AG04450 (cell line): ENCODE measurements around the gene SGO2. TPM values are rescaled to one million over a fixed set of nuclear protein-coding genes. Genes with fewer than 3 reads are reported as not detected.

ENCODE experiments used
- CTCF ChIA-PET: fragments of 300-600, 350-600 bp; formaldehyde crosslinking; extraction: SDS; loops from one replicate; lab custom pipeline; 2022; ENCODE audit warnings: antibody characterized with exemption, inconsistent platforms; lab: Charles Lee
- POLR2A ChIA-PET: fragments of 350-600 bp; formaldehyde crosslinking; extraction: SDS; loops from one replicate; lab custom pipeline; 2021; ENCODE audit warnings: antibody characterized with exemption, inconsistent platforms; lab: Yijun Ruan, JAX
- DNase-seq: peaks from one replicate; pipeline ENCODE4 v3.0.0-alpha.2; 2011; ENCODE audit warnings: low read depth, low spot score
- H3K27ac ChIP-seq: one replicate; pipeline ENCODE4 v1.5.1; 2012; ENCODE audit warnings: low read depth, low read length, control low read depth
- H3K27me3 ChIP-seq: one replicate; pipeline ENCODE4 v1.6.0; 2012; ENCODE audit warnings: low read length; ENCODE audit not compliant: control insufficient read depth, insufficient read depth
- H3K4me3 ChIP-seq: 2 replicates; pipeline ENCODE4 v1.5.1; 2011; ENCODE audit warnings: mild to moderate bottlenecking, low read depth, low read length, control low read depth
- H3K9me3 ChIP-seq: 2 replicates; pipeline ENCODE4 v1.5.1; 2012; ENCODE audit warnings: low read length; ENCODE audit not compliant: control insufficient read depth, insufficient read depth
- polyA plus RNA-seq: library from polyadenylated mRNA; depleted of rRNA; stranded (reverse); fragments of >200 nt; gene quantifications from 2 replicates; pipeline ENCODE4 v1.2.3, GENCODE V29; 2011
- TF ChIP-seq, protein P1 (sequence below): IDR thresholded peaks from 2 replicates; pipeline ENCODE4 v1.5.1; 2011; ENCODE audit warnings: low read depth, low read length, control low read depth, inconsistent platforms

The SGO2 gene
- polyA plus RNA-seq, 1 experiment = 8.4 TPM

- CTCF ChIA-PET = interaction anchor here (0.8 to 3.6 kb wide), 3 partner anchors 16 to 101 kb away, joined by 3 to 16 read pairs (median 6); partner anchors contain the start of gene AOX1
Measured at GRCh38 chr2:200602584-200602983, 76.6 kb downstream of the SGO2 start.

GRCh38 chr2:200603972-200604371 lies 78.0 kb downstream of the SGO2 start:
- H3K9me3 ChIP-seq = no peaks in the 10 kb centered on the region
- peak; percentile 43 for DNase-seq
- H3K4me3 ChIP-seq = no peak overlapping the region
- POLR2A ChIA-PET = interaction anchor here (0.7 kb wide), 1 partner anchor 109 kb away, joined by 3 read pairs; no protein-coding TSS in a partner anchor
- CTCF ChIA-PET = interaction anchor here (0.9 to 3.6 kb wide), 4 partner anchors 17 to 631 kb away, joined by 4 to 16 read pairs (median 5); no protein-coding TSS in a partner anchor
- TF ChIP-seq, protein P1, sequence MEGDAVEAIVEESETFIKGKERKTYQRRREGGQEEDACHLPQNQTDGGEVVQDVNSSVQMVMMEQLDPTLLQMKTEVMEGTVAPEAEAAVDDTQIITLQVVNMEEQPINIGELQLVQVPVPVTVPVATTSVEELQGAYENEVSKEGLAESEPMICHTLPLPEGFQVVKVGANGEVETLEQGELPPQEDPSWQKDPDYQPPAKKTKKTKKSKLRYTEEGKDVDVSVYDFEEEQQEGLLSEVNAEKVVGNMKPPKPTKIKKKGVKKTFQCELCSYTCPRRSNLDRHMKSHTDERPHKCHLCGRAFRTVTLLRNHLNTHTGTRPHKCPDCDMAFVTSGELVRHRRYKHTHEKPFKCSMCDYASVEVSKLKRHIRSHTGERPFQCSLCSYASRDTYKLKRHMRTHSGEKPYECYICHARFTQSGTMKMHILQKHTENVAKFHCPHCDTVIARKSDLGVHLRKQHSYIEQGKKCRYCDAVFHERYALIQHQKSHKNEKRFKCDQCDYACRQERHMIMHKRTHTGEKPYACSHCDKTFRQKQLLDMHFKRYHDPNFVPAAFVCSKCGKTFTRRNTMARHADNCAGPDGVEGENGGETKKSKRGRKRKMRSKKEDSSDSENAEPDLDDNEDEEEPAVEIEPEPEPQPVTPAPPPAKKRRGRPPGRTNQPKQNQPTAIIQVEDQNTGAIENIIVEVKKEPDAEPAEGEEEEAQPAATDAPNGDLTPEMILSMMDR = no peak
- H3K27me3 ChIP-seq = no peaks in the 10 kb centered on the region
- H3K27ac ChIP-seq = peak overlapping the region; percentile 73

More at GRCh38 chr2:200602584-200602983, 76.6 kb downstream of the SGO2 start:
- H3K4me3 ChIP-seq = no peak overlapping the region
- no peaks in the 10 kb centered on the region for H3K9me3 ChIP-seq
- POLR2A ChIA-PET = no interaction called here
- TF ChIP-seq, protein P1 = no peak
- DNase-seq = no peak
- H3K27me3 ChIP-seq = no peaks in the 10 kb centered on the region
- no peak overlapping the region for H3K27ac ChIP-seq

DNA sequence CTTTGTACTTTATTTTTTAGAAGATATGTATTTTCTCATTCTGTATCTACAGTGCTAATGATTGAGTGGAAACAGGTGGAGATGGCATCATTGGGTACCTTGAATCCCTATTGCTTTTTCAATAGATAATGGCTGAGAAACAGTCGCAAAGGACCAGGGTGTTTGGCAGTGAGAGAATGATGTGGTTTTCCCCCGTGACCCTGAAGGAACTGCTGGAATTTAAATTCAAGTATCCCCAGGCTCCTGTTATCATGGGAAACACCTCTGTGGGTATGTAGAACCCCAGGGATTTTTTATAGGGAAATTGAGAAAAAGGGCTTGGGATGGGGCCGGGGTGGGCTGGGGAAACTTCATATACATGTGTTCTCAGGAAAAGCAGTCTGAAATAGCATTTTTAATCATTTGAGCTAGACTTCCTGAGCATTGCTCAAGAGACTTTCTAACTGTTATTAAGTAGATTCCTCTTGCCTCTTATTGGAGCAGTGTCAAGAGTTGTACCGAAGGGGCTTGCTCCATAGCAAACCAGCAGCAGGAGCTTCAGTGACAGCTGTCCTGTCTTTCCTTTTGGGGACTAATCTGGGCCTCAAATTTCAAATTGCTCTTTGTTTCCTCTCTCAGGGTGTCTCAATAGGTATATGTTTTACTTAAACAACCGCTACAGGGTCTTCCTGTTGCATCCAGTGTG lies 78.7 kb downstream of the SGO2 start:
- H3K27me3 ChIP-seq = no peaks in the 10 kb centered on the region
- TF ChIP-seq, protein P1 = no peak
- peak overlapping the region; percentile 43 for H3K27ac ChIP-seq
- no peak overlapping the region for H3K4me3 ChIP-seq
- no peaks in the 10 kb centered on the region for H3K9me3 ChIP-seq
- no peak for DNase-seq
- POLR2A ChIA-PET = interaction anchor here (0.7 kb wide), 1 partner anchor 108 kb away, joined by 3 read pairs; no protein-coding TSS in a partner anchor
- CTCF ChIA-PET = interaction anchor here (1.0 to 3.6 kb wide), 3 partner anchors 18 to 98 kb away, joined by 4 to 16 read pairs (median 6); no protein-coding TSS in a partner anchor

- H3K27me3 ChIP-seq = no peaks in the 10 kb centered on the region
- no peak for DNase-seq
- TF ChIP-seq, protein P1 = no peak
- ChIA-PET CTCF (interaction anchor here (1.5 kb wide), 1 partner anchor 10 kb away, joined by 5 read pairs; no protein-coding TSS in a partner anchor), POLR2A (no interaction called here)
- H3K27ac ChIP-seq = peak overlapping the region; percentile 54
- H3K4me3 ChIP-seq = no peak overlapping the region
- H3K9me3 ChIP-seq = no peaks in the 10 kb centered on the region
Measured at GRCh38 chr2:200608341-200609027, 82.5 kb downstream of the SGO2 start.
